Kidney (tissue), 14 donors: ENCODE data around the gene NBEA. TPM values are rescaled to one million over a fixed set of nuclear protein-coding genes. Genes with fewer than 3 reads are reported as not detected.
A peak's percentile ranks its signal among the peaks of the same experiment; 100 is the strongest.

Experiments
- DNase-seq, 5 donors: peaks; one replicate each; pipeline ENCODE4 v3.0.0-alpha.2; 2013 to 2020
- FAIRE-seq: peaks from 2 replicates; lab custom pipeline; 2012; peaks lifted over from hg19 to GRCh38; lab: Jason Lieb, UNC
- H3K27ac ChIP-seq, 2 donors: one replicate each; pipeline ENCODE4 v1.7.0; 2013; ENCODE audit warnings: low read depth in 2 of 2, low read length in 2 of 2, inconsistent platforms in 1 of 2
- H3K27me3 ChIP-seq: one replicate; pipeline ENCODE4 v1.7.1; 2013; ENCODE audit warnings: low read length, inconsistent platforms; ENCODE audit not compliant: control insufficient read depth, insufficient read depth
- H3K36me3 ChIP-seq, 3 donors: one replicate each; pipeline versions ENCODE4 v1.7.0 to v1.7.1; 2013; ENCODE audit warnings: low read length in 3 of 3, control low read depth in 1 of 3, inconsistent platforms in 1 of 3; ENCODE audit not compliant: insufficient read depth in 3 of 3, control insufficient read depth in 2 of 3
- H3K4me1 ChIP-seq, 3 donors: one replicate each; pipeline versions ENCODE4 v1.7.0 to v1.7.1; 2013; ENCODE audit warnings: low read length in 3 of 3, inconsistent platforms in 1 of 3, low read depth in 1 of 3; ENCODE audit not compliant: control insufficient read depth in 2 of 3, insufficient read depth in 2 of 3
- H3K4me3 ChIP-seq, 3 donors: one replicate each; pipeline versions ENCODE4 v1.7.0 to v1.8.1; 2013; ENCODE audit warnings: low read length in 3 of 3, control low read depth in 1 of 3, inconsistent platforms in 1 of 3
- H3K9ac ChIP-seq, 3 donors: one replicate each; pipeline versions ENCODE4 v1.7.0 to v1.7.1; 2013; ENCODE audit warnings: low read length in 3 of 3, control low read depth in 1 of 3, inconsistent platforms in 1 of 3
- H3K9me3 ChIP-seq, 3 donors: one replicate each; pipeline versions ENCODE4 v1.7.0 to v1.7.1; 2013; ENCODE audit warnings: low read length in 3 of 3, control low read depth in 1 of 3, inconsistent platforms in 1 of 3; ENCODE audit not compliant: control insufficient read depth in 2 of 3, insufficient read depth in 1 of 3
- CTCF ChIP-seq: IDR thresholded peaks from 3 replicates; pipeline ENCODE4 v1.5.1; 2012; ENCODE audit warnings: mild to moderate bottlenecking, moderate library complexity, borderline replicate concordance; ENCODE audit not compliant: insufficient read depth; ENCODE audit errors: extremely low read depth
- intact Hi-C: fragments of 100-400 bp; cut with DNase I; formaldehyde crosslinking; loops from one replicate; pipeline ENCODE4 v1.11.1; 2022
- polyA plus RNA-seq: library from polyadenylated mRNA; stranded (reverse); fragments of 350-450 nt; fragmentation: Illumina TruSeq; extraction: RNeasy Lipid Tissue Mini Kit (QIAGEN cat#74804); gene quantifications from one replicate; pipeline ENCODE4 v1.2.3, GENCODE V29; 2014; ENCODE audit warnings: low read depth, low replicate concordance; ENCODE audit not compliant: insufficient read depth
- total RNA-seq: library from RNA; stranded (reverse); fragmentation: NEBNext Ultra II Directional; extraction: Animal tissue kit (Norgen Biotek cat#: 25700); gene quantifications from one replicate; pipeline ENCODE4 v1.2.1, GENCODE V29; 2021
- donor health status: control.
- donor health status: control.
- donor health status: control.
- donor health status: control.
- donor health status: control.
- donor health status: DM: yes; HTN: yes; CAD: no.
- donor health status: Normal renal cell carcinoma (clear cell type).

The NBEA gene
- total and polyA plus RNA-seq, 2 donors from 2014 or later: 4.7 to 14.6 TPM

GRCh38 chr13:35524171-35524570 is 582.1 kb downstream of the NBEA start:
- Histone ChIP-seq H3K27ac (no peak overlapping the region), H3K9me3 (no peaks in the 10 kb centered on the region), H3K9ac (no peak overlapping the region), H3K4me3 (no peak overlapping the region), H3K4me1 (no peaks in the 10 kb centered on the region), H3K36me3 (no peaks in the 10 kb centered on the region), H3K27me3 (no peaks in the 10 kb centered on the region)
- FAIRE-seq (no peak), DNase-seq (no peak)
- no peak for TF ChIP-seq CTCF
- intact Hi-C loops: no loop called here

- FAIRE-seq (no peak), DNase-seq (no peak)
- no peak for TF ChIP-seq CTCF
- no peaks in the 10 kb centered on the region for H3K36me3 ChIP-seq
- no peak overlapping the region for H3K4me3 ChIP-seq
- H3K9ac ChIP-seq: no peak overlapping the region
- H3K27me3 ChIP-seq: no peaks in the 10 kb centered on the region
- H3K4me1 ChIP-seq: no peaks in the 10 kb centered on the region
- no peak overlapping the region for H3K27ac ChIP-seq
- intact Hi-C loops: no loop called here
- H3K9me3 ChIP-seq: no peaks in the 10 kb centered on the region
Observed at GRCh38 chr13:35526577-35526976, 584.5 kb downstream of the NBEA start.

GRCh38 chr13:35527451-35527850 is 585.4 kb downstream of the NBEA start:
- DNase-seq: peak in 1 of 5 donors; percentile 52
- H3K36me3 ChIP-seq: no peaks in the 10 kb centered on the region
- intact Hi-C loops: no loop called here

More at GRCh38 chr13:35527451-35527850, 585.4 kb downstream of the NBEA start:
- H3K9ac ChIP-seq: no peak overlapping the region
- no peaks in the 10 kb centered on the region for H3K4me1 ChIP-seq
- H3K9me3 ChIP-seq: no peaks in the 10 kb centered on the region
- no peak for TF ChIP-seq CTCF
- FAIRE-seq: no peak
- H3K27me3 ChIP-seq: no peaks in the 10 kb centered on the region
- no peak overlapping the region for H3K4me3 ChIP-seq
- no peak overlapping the region for H3K27ac ChIP-seq
